Dermis microvascular lymphatic vessel endothelial cell (primary cell): Measurements from ENCODE around the gene SEMA6B. TPM values are rescaled to one million over a fixed set of nuclear protein-coding genes. Genes with fewer than 3 reads are reported as not detected.
"Not testable (repeated sequence)": the region's sequence is repeated elsewhere in the genome, so short reads cannot be mapped to it uniquely, and the experiment has no call there.

ENCODE experiments used
- DNase-seq, 2 donors: peaks; one replicate each; pipeline versions ENCODE4 v3.0.0 to v3.0.0-alpha.2; 2010; ENCODE audit warnings: low read depth in 2 of 2
- total RNA-seq: library from RNA; depleted of rRNA; stranded (reverse); fragments of >200 nt; gene quantifications from 2 replicates; pipeline ENCODE4 v1.2.1, GENCODE V29; 2014

SEMA6B gene
- total RNA-seq, 1 donor from 2014 or later = 47.2 TPM

DNA sequence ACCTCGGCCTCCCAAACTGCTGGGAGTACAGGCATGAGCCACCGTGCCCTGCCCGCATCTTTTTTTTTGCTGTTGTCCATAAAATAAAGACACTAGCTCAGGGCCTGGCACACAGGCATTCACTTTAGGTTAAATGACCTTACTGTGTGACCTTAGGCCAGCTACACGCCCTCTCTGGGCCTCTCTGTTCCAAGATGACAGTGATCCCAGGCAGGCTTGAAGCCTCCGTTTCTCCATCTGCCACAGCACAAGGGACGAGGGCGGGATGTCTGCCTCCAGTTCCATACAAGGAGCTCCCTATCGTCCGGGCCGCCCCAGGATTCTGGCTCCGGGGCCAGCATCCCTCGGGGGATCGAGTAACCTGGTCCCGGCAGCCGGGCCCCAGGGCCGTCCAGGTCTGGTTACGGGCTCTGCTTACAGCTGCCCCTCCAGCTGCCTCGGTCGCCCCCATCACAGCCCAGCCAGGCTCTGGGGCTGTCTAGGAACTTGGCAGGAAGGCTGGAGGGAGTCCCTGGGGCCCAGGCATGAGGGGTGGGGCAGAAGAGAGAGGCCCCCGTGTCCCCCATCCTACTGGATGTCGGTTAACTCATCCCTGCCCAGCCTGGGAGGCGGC is 11.9 kb upstream of the SEMA6B start:
- no peak for DNase-seq

- DNase-seq = no peak
These were observed 11.4 kb upstream of the SEMA6B start for GRCh38 chr19:4570916-4571304.

DNA sequence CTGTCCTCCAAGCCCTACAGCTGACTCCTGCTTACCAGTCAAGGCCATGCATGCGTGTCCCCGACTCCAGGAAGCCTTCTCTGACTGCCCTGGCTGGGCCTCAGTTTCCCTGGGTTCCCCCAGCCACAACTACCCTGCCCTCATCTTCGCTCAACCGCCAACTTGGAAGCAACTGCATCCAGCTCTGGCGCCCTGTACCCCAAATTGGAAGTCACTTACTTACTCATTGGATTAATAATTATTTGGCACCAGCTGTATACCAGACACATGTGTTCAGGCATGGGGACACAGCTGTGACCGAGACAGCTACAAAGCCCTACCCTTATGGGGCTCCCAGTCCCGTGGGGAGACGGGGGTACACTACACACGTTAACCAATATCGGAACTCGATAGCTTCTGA is 10.9 kb upstream of the SEMA6B start:
- no peak for DNase-seq

DNA sequence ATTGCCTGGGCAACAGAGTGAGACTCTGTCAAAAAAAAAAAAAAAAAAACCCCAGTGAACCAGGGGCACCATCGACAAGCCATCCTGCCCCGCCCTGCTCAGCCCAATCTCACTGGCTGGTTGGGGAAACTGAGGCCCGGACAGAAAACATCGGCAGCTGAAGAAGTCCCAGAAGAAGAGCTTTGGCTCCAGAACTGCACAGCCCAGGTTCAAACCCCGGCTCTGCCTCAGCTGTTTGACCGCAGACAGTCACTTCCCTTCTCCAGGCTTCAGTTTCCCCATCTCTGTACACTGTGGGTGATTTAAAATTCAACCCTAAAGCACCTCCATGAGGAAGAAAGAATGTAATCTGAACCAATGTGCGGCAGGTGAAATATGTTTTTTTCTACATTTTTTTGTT is 9.4 kb upstream of the SEMA6B start:
- no peak for DNase-seq

DNA sequence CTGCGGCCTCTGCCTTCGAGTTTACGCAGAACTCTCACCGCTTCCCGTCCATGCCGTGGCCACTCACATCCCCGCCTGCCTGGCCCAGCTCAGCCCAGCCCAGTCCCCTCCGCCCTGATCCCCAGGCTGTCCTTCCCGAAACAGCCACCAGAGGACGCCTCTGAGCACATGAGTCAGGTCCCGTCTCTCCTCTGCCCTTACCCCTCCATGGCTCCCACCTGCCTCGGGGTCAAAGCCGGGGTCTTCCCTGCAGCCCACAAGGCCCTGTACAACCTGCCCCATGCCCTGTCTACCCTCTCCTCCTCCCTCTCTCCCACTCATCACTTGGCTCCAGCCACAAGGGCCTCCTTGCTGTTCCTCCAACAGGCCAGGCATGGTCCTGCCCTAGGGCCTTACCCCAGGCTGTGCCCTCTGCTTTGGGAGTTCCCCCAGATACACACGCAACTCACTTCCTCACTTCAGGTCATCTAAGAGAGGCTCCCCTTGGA is 8.1 kb upstream of the SEMA6B start:
- DNase-seq = peak; percentile 88 to 90

GRCh38 chr19:4566402-4567051 is 7.0 kb upstream of the SEMA6B start:
- no peak for DNase-seq

- DNase-seq = not testable (repeated sequence)
These were observed 4.1 kb upstream of the SEMA6B start for GRCh38 chr19:4563562-4563961.

GRCh38 chr19:4562085-4562484 is 2.6 kb upstream of the SEMA6B start:
- DNase-seq = not testable (repeated sequence)

DNA sequence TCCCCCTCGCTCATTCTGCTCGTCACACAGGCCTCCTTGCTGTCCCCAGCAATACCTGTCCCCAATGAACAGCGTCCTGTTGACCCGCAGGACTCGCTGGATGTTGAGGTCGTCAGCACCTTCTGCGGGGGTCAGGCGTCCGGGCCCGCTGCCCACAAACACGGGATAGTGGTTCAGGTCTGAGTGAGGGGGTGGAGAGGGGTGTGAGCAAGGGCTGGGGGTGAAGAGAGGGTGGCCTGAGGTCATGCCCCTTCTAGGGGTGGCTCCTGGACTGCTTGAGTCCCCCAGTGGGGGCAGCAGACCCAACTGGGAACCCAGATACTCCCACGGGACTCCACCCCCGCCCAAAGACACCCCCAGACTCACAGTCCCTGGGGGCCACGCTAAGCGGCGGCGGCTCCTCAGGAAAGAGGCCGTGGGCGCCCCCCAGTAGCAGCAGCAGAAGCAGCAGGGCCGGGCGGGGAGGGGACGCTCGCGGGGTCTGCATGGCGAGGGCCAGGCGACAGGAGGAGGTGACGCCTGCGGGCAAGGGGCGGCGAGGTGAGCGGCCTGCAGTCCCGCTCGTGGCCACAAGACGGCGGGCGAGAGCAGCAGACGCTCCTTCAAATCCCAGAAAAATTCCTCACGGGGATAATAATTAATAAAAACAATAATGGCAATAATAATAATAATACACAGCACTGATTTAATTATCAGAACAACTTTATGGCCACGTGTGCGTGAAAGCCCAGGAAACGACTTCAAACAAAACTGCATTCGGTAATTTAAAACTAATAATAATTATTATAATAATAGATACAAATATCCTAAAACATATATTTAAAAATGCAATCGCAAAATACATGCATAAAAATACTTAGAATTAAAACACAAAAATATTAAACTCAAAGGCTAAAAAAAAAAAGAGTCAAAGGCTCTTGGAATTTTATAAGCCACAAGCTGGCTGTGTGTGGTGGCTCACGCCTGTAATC is 1.2 kb downstream of the SEMA6B start:
- DNase-seq = peak in 1 of 2 donors; percentile 54

- peak in 1 of 2 donors; percentile 60 for DNase-seq
These were observed 2.1 kb downstream of the SEMA6B start for GRCh38 chr19:4557144-4557970.

DNA sequence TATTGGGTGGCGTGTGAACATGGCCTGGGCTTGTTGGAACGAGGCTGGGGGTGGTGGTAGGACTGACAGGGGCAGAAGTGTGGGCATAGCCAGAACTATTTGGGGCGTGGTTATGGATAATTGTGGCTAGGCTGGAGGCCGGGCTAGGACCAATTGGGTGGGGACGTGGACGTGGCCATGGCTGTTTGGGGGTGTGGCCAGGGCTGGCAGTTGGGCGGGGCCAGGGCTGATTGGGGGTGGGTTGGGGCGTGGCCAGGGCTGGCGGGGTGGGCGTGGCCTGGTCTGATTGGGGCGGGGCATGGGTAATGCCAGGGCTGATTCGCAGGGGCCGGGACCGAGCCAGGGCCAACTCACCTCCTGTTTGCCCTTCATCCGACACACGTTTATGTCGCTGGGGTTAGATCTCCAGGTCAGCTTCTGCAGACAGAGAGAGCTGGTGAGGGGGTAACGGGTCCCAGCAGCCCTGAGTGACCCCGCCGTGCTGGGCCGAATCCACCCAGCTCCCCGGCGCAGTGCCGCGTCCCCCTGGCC is 2.8 kb downstream of the SEMA6B start:
- DNase-seq = peak in 1 of 2 donors; percentile 84

DNA sequence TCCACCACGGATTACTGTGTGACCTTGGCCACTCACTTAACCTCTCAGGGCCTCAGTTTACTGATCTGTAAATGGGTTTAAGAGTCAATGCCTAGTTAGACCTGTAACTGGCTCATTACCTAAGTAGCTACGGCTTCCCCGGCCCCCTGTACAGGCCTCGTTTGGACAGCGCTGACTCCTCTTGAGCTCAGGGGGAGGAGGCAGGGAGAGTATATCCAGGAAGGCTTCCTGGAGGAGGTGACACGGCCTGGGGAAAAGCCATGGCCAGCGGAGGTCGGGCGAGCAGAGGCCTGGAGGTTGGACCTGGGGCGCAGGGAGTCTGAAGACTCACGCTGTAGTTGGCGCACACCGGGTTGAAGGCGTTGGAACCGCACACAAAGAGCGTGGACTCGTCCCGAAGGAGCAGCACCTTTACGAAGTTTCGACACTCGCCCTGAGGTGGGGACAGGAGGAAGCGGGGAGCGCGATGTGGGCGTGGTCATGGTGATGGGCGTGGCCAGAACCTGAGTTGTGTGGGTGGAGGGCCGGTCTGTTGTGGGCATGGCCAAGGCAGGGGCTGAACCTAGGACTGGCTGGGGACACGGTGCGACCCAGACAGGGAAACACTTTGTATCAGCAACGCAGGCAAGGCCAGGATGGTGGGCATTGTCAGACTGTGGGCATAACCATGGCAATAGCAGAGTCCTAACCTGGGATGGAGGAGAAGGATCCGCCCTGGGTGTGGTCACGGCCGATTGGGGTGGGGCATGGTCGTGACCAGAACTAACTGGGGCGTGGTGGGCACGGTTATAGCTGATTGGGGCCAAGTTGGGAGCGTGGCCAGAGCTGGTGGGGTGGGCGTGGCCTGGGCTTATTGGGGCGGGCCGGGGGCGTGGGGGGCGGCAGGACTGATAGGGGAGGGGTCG is 3.6 kb downstream of the SEMA6B start:
- DNase-seq = no peak

GRCh38 chr19:4554717-4555116 is 4.8 kb downstream of the SEMA6B start:
- no peak for DNase-seq

DNA sequence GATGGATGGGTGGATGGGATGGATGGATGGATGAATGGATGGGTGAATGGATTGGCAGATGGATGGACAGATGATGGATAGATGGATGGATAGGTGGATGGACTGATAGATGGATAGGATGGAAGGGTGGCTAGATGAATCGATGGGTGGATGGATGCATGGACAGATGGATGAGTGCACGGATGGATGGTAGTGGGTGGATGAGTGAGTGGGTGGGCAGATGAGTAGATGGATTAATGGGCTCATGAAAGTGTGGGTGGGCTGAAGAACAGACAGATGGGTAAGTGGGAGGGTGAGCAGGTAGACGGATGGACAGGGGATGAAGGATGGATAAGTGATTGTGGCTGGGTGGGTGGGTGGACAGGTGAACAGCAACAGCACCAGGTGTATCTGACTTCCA is 5.7 kb downstream of the SEMA6B start:
- no peak for DNase-seq

- DNase-seq = no peak
These were observed 6.3 kb downstream of the SEMA6B start for GRCh38 chr19:4553092-4553695.

DNA sequence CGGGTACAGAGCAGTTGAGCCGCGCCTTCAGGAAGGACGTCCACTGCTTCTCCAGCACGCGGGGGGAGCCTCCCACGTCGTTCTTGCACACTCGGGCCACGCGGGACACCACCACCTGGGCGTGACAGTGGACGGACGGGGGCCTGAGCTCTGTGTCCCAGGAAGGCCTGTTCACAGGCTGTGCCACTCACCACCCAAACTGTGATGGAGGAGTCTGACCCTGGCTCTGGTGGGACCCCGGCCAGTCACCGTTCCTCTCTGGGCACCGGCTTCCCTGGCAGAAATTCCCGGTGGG is 7.0 kb downstream of the SEMA6B start:
- DNase-seq = no peak

DNA sequence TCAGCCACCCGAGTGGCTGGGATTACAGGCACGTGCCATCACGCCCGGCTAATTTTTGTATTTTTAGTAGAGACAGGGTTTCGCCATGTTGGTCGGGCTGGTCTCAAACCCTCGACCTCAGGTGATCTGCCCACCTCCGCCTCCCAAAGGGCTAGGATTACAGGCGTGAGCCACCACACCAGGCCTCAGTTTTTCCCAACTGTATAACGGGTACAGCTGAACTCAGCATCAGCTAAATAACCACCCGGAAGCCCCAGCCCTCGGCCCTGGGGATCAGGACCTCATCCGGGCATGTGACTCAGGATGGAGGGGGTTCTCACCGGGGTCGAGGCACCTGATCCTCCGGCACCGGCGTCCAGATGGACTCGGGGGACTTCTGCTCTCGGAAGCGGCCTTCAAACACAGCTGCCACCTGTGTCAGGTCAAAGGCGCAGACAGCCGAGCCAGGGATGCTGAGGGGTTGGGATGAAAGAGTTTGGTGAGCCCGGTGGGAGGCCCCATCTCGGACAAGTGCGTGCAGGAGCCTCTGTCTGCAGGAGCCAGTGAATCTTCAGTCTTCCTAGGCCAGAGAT is 8.9 kb downstream of the SEMA6B start:
- no peak for DNase-seq

DNA sequence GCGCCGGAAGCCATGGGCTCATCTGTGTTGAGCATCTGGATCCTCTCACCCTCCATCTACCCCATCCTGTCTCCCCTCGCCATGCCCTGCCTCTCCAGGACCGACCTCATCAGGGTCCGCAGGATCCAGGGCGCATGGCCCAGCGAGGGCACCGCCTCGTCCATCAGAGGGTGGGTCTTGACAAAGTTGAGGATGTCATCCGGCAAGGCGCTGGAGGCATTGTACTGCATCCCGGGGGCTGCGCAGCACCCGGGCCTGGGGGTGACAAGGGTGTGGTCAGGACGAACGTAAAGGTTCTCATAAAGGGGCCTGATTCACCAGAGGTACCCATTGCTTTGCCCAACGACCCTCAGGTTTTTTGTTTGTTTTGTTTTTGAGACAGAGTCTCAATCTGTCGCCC is 9.5 kb downstream of the SEMA6B start:
- DNase-seq = no peak

DNA sequence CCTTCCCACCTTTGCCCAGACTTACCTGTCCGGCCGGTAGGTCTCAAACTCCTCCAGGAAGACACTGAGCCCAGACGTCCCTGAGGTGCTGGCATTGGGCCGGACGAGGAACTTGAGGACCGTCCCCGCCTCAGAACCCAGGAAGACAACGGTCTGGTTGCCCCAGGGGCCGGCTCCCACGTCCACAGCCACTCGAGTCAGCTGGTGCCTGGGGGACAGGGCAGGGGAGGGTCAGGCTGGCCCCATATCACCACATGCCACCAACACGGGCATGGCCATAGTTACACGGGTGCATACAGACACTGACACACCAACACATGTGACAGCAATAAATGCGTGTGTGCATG is 11.3 kb downstream of the SEMA6B start:
- DNase-seq = no peak
